Nephron (organoid): ENCODE measurements around the gene STMND1.

Experiments
- H3K27ac Mint-ChIP-seq, 3 experiments: 2 replicates each; pipeline ENCODE4 v1.8.0; 2020; ENCODE audit warnings: mixed read lengths in 3 of 3, mild to moderate bottlenecking in 2 of 3, moderate library complexity in 1 of 3
- H3K27me3 Mint-ChIP-seq: 2 replicates; pipeline ENCODE4 v1.8.0; 2021; ENCODE audit warnings: low read depth, mild to moderate bottlenecking, moderate library complexity, mixed read lengths
- H3K36me3 Mint-ChIP-seq: 2 replicates; pipeline ENCODE4 v1.8.0; 2020; ENCODE audit warnings: low read depth, mixed read lengths
- H3K4me1 Mint-ChIP-seq: 2 replicates; pipeline ENCODE4 v1.8.0; 2020; ENCODE audit warnings: mixed read lengths
- H3K4me3 Mint-ChIP-seq, 3 experiments: 2 replicates each; pipeline ENCODE4 v1.8.0; 2020; ENCODE audit warnings: mild to moderate bottlenecking in 3 of 3, mixed read lengths in 3 of 3, moderate library complexity in 2 of 3
- H3K9me3 Mint-ChIP-seq: 2 replicates; pipeline ENCODE4 v1.8.0; 2020; ENCODE audit warnings: mixed read lengths
- TF ChIP-seq, protein P1 (sequence below), 3 experiments: fragments of 200-600 bp; sonication (generic); IDR thresholded peaks; one replicate each; pipeline ENCODE4 v1.5.0; 2021; ENCODE audit warnings: antibody characterized with exemption in 3 of 3; ENCODE audit not compliant: unreplicated experiment in 3 of 3

Gene STMND1

DNA sequence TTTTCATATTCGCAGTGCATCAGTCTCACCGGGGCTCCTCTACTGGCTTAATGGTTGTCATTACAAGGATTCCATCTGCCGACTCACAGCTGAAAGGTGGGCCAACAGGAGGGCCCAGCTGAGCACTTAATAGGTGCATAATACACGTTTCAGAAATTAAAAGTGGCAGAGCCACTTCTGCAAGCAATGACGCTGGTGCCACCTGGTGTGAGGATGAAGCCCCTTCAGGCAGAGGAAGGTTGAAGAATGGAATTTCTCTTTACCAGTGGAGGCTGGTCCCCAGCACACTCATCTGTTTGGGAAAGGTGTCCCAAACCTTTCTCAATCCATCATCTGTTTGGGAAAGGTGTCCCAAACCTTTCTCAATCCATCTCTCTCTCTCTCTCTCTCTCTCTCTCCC, 8.2 kb upstream of the STMND1 start:
- TF ChIP-seq, protein P1, sequence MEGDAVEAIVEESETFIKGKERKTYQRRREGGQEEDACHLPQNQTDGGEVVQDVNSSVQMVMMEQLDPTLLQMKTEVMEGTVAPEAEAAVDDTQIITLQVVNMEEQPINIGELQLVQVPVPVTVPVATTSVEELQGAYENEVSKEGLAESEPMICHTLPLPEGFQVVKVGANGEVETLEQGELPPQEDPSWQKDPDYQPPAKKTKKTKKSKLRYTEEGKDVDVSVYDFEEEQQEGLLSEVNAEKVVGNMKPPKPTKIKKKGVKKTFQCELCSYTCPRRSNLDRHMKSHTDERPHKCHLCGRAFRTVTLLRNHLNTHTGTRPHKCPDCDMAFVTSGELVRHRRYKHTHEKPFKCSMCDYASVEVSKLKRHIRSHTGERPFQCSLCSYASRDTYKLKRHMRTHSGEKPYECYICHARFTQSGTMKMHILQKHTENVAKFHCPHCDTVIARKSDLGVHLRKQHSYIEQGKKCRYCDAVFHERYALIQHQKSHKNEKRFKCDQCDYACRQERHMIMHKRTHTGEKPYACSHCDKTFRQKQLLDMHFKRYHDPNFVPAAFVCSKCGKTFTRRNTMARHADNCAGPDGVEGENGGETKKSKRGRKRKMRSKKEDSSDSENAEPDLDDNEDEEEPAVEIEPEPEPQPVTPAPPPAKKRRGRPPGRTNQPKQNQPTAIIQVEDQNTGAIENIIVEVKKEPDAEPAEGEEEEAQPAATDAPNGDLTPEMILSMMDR (IDR thresholded peaks at IDR 0.05; ENCODE audit: unreplicated experiment in 3 of 3) = peak; percentile 16 to 40 (median 23)
- peaks cover 17% of the 10 kb centered on the region for H3K9me3 Mint-ChIP-seq
- H3K27me3 Mint-ChIP-seq = peaks cover 14% of the 10 kb centered on the region
- no peaks in the 10 kb centered on the region for H3K36me3 Mint-ChIP-seq
- H3K27ac Mint-ChIP-seq = no peak overlapping the region
- H3K4me1 Mint-ChIP-seq = peaks cover 11% of the 10 kb centered on the region
- H3K4me3 Mint-ChIP-seq = no peak overlapping the region

GRCh38 chr6:17096096-17096495, 5.8 kb upstream of the STMND1 start:
- TF ChIP-seq, protein P1 (IDR thresholded peaks at IDR 0.05; ENCODE audit: unreplicated experiment in 3 of 3) = no peak
- Mint-ChIP-seq H3K9me3 (peaks cover 5% of the 10 kb centered on the region), H3K4me1 (peaks cover 11% of the 10 kb centered on the region), H3K27ac (peak overlapping the region in 1 of 3 experiments; percentile 23), H3K4me3 (no peak overlapping the region), H3K36me3 (no peaks in the 10 kb centered on the region), H3K27me3 (peaks cover 38% of the 10 kb centered on the region)

GRCh38 chr6:17096652-17097051, 5.2 kb upstream of the STMND1 start:
- peaks cover 5% of the 10 kb centered on the region for H3K9me3 Mint-ChIP-seq
- TF ChIP-seq, protein P1 (IDR thresholded peaks at IDR 0.05; ENCODE audit: unreplicated experiment in 3 of 3) = no peak
- H3K27me3 Mint-ChIP-seq = peaks cover 43% of the 10 kb centered on the region
- peak overlapping the region in 1 of 3 experiments; percentile 23 for H3K27ac Mint-ChIP-seq
- H3K4me1 Mint-ChIP-seq = peaks cover 13% of the 10 kb centered on the region
- H3K36me3 Mint-ChIP-seq = no peaks in the 10 kb centered on the region
- H3K4me3 Mint-ChIP-seq = no peak overlapping the region

GRCh38 chr6:17097982-17098381, 3.9 kb upstream of the STMND1 start:
- H3K4me3 Mint-ChIP-seq = no peak overlapping the region

DNA sequence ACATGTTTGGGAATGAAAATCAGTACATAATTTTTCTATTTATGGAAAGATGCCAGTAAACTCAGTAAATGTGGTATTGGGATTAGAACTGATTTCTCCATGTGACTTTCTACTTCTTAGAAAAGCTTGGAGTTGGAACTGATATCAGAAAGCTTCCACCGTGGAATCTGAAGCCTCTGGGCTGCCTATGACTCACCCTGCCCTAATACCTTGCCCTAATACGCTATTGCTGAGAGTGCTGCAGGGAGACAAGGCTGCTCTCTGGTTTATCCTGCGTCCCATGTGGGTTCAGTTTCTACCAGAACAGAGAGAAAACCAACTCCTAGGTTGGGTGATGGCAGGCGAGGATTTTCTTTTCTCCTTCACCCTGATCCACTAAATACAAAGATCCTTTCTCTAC, 3.3 kb upstream of the STMND1 start:
- Mint-ChIP-seq H3K9me3 (no peaks in the 10 kb centered on the region), H3K36me3 (no peaks in the 10 kb centered on the region), H3K4me1 (peaks cover 22% of the 10 kb centered on the region), H3K27ac (no peak overlapping the region), H3K27me3 (peaks cover 62% of the 10 kb centered on the region), H3K4me3 (no peak overlapping the region)
- TF ChIP-seq, protein P1 (IDR thresholded peaks at IDR 0.05; ENCODE audit: unreplicated experiment in 3 of 3) = no peak

More at GRCh38 chr6:17097982-17098381, 3.9 kb upstream of the STMND1 start:
- no peak overlapping the region for H3K27ac Mint-ChIP-seq
- H3K4me1 Mint-ChIP-seq = peaks cover 22% of the 10 kb centered on the region
- H3K36me3 Mint-ChIP-seq = no peaks in the 10 kb centered on the region
- TF ChIP-seq, protein P1 (IDR thresholded peaks at IDR 0.05; ENCODE audit: unreplicated experiment in 3 of 3) = no peak
- peaks cover 56% of the 10 kb centered on the region for H3K27me3 Mint-ChIP-seq
- no peaks in the 10 kb centered on the region for H3K9me3 Mint-ChIP-seq

- Mint-ChIP-seq H3K36me3 (no peaks in the 10 kb centered on the region), H3K27me3 (peaks cover 68% of the 10 kb centered on the region), H3K9me3 (peaks cover 3% of the 10 kb centered on the region), H3K4me1 (peaks cover 22% of the 10 kb centered on the region), H3K27ac (no peak overlapping the region), H3K4me3 (no peak overlapping the region)
- TF ChIP-seq, protein P1 (IDR thresholded peaks at IDR 0.05; ENCODE audit: unreplicated experiment in 3 of 3) = no peak
These were observed 2.3 kb upstream of the STMND1 start for GRCh38 chr6:17099401-17100059.
